ENCODE data around the gene MCC.

DNA sequence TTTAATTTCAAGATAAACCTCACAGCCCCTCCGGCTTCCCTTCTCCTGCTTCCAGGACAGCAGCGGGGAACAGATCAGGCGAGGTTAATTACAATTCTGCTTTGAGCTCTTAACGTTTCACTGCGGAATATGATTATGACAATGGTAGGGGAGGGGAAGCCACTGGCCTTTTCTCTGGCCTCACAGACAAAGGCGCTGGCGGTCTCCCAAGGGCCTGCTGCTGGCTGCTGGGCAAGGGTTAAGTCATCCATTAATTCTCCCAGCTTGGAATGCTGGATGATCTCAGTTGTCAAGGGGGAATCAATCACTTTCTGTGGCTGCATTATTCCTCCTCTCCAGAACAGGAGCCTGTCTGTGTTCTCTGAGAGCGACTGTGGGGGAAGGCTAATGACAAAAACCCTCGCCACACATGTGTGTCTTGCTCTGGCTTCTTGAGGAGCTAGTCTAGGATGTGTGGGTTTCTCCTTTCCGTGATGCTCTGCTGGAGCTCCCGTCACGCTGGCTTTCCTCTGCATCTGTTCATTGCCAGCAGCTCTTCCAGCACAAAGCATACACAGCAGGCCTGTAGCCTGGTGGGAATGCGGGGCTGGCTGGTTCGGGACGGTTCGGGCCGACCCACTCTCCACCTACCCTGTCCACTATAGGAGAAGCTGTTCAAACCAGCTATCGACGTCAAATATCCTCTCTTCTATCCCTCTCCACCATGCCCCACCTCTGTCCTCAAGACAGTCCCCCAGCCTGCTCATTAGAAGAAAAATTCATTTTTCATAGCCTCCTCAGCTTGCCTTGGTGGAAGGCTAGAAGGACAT, 428.8 kb downstream of the MCC start:
- TF ChIP-seq, protein P1, sequence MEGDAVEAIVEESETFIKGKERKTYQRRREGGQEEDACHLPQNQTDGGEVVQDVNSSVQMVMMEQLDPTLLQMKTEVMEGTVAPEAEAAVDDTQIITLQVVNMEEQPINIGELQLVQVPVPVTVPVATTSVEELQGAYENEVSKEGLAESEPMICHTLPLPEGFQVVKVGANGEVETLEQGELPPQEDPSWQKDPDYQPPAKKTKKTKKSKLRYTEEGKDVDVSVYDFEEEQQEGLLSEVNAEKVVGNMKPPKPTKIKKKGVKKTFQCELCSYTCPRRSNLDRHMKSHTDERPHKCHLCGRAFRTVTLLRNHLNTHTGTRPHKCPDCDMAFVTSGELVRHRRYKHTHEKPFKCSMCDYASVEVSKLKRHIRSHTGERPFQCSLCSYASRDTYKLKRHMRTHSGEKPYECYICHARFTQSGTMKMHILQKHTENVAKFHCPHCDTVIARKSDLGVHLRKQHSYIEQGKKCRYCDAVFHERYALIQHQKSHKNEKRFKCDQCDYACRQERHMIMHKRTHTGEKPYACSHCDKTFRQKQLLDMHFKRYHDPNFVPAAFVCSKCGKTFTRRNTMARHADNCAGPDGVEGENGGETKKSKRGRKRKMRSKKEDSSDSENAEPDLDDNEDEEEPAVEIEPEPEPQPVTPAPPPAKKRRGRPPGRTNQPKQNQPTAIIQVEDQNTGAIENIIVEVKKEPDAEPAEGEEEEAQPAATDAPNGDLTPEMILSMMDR (IDR thresholded peaks at IDR 0.05), result no peak
- TF ChIP-seq POLR2A (IDR thresholded peaks at IDR 0.05), result no peak

Data from uterus (tissue), 2 donors.